Nephron progenitor cell (in vitro differentiated cells): ENCODE data around the gene PHACTR1.

Source experiments
- DNase-seq: peaks from one replicate; pipeline ENCODE4 v3.0.0; 2021
- H3K27ac Mint-ChIP-seq: 2 replicates; pipeline ENCODE4 v1.8.0; 2021; ENCODE audit warnings: mild to moderate bottlenecking, moderate library complexity, mixed read lengths
- H3K27me3 Mint-ChIP-seq: 2 replicates; pipeline ENCODE4 v1.8.0; 2021; ENCODE audit warnings: mild to moderate bottlenecking, low read depth, mixed read lengths; ENCODE audit not compliant: poor library complexity
- H3K36me3 Mint-ChIP-seq: 2 replicates; pipeline ENCODE4 v1.8.0; 2021; ENCODE audit warnings: low read depth, mixed read lengths
- H3K4me1 Mint-ChIP-seq: 2 replicates; pipeline ENCODE4 v1.8.0; 2021; ENCODE audit warnings: mixed read lengths
- H3K4me3 Mint-ChIP-seq: 2 replicates; pipeline ENCODE4 v1.8.0; 2021; ENCODE audit warnings: mild to moderate bottlenecking, moderate library complexity, mixed read lengths
- H3K9me3 Mint-ChIP-seq: 2 replicates; pipeline ENCODE4 v1.8.0; 2021; ENCODE audit warnings: mild to moderate bottlenecking, moderate library complexity, mixed read lengths
- CTCF ChIP-seq: fragments of 200-600 bp; sonication (generic); IDR thresholded peaks from 2 replicates; pipeline ENCODE4 v1.5.0; 2021; ENCODE audit warnings: antibody characterized with exemption

PHACTR1 gene

DNA sequence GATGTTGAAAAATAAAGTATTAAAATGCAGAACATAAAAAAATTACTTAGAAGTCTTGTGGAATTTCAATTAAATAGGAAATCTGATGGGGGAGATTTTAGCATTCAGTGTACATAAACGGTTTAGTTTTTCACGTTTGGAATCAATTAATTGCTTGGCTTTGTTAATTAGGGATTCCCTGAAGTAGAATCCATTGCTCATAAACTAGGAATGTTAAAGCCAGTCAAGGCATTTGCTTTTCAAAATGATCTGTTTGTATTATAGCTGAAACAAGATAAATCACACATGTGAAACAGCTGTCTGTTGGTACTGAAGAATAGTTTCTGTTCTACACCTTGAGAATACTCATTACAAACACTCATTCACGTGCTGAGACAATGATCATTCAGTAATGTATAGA, 313.8 kb downstream of the PHACTR1 start:
- Mint-ChIP-seq H3K4me3 (no peak overlapping the region), H3K27ac (no peak overlapping the region), H3K36me3 (no peaks in the 10 kb centered on the region), H3K27me3 (peaks cover 5% of the 10 kb centered on the region), H3K4me1 (peaks cover 22% of the 10 kb centered on the region), H3K9me3 (no peaks in the 10 kb centered on the region)
- TF ChIP-seq CTCF, result no peak
- DNase-seq, result no peak

GRCh38 chr6:13032566-13032965, 316.0 kb downstream of the PHACTR1 start:
- Mint-ChIP-seq H3K9me3 (no peaks in the 10 kb centered on the region), H3K27me3 (peaks cover 5% of the 10 kb centered on the region), H3K4me3 (no peak overlapping the region), H3K27ac (no peak overlapping the region), H3K36me3 (no peaks in the 10 kb centered on the region), H3K4me1 (peaks cover under 1% of the 10 kb centered on the region)
- no peak for DNase-seq
- no peak for TF ChIP-seq CTCF

DNA sequence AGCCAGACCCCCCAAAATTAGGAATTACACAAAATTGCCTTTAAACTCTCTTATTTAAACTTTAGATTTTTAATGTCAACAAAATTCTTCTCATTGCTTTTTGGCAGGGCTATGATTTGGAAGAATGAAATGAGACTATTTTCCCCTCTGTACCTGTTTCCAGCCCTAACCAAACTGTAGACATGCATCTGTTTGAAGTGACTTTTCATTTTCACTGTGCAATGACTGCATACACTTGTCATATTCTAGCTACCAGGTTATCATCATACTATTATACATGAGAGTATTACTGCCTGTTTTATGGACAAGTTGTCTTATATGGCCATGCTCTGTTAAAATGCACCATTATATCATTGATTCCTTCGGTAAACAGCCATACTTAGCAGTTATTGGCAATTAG, 316.6 kb downstream of the PHACTR1 start:
- no peak for TF ChIP-seq CTCF
- Mint-ChIP-seq H3K4me3 (no peak overlapping the region), H3K9me3 (no peaks in the 10 kb centered on the region), H3K27ac (no peak overlapping the region), H3K4me1 (no peaks in the 10 kb centered on the region), H3K27me3 (peaks cover 5% of the 10 kb centered on the region), H3K36me3 (no peaks in the 10 kb centered on the region)
- no peak for DNase-seq

DNA sequence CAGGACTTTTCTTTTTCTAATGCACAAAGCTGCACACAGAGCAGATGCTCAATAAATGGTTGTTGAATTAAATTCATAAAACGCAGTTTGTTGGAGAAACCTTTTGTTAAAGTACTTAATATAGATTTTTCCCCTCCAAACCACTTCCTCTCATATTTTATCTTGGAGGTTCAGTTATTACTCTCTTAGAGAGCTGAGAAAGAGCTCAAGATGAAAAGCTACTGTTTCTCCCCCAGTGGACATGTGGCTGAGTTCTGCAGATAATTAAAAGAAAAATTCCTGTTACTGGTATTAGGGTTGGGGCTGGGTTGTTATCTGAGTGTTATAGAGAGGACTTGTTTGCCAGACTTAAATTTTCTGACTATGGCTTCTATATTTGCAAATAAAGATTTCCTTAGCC, 317.7 kb downstream of the PHACTR1 start:
- no peaks in the 10 kb centered on the region for H3K4me1 Mint-ChIP-seq
- no peak overlapping the region for H3K27ac Mint-ChIP-seq
- peaks cover 3% of the 10 kb centered on the region for H3K27me3 Mint-ChIP-seq
- no peaks in the 10 kb centered on the region for H3K36me3 Mint-ChIP-seq
- no peak for DNase-seq
- no peaks in the 10 kb centered on the region for H3K9me3 Mint-ChIP-seq
- TF ChIP-seq CTCF, result no peak
- no peak overlapping the region for H3K4me3 Mint-ChIP-seq

- Mint-ChIP-seq H3K4me1 (no peaks in the 10 kb centered on the region), H3K27ac (no peak overlapping the region), H3K36me3 (no peaks in the 10 kb centered on the region), H3K4me3 (no peak overlapping the region), H3K27me3 (peaks cover 6% of the 10 kb centered on the region), H3K9me3 (no peaks in the 10 kb centered on the region)
- TF ChIP-seq CTCF, result no peak
- DNase-seq, result no peak
These were observed 319.0 kb downstream of the PHACTR1 start for GRCh38 chr6:13035606-13036005.

DNA sequence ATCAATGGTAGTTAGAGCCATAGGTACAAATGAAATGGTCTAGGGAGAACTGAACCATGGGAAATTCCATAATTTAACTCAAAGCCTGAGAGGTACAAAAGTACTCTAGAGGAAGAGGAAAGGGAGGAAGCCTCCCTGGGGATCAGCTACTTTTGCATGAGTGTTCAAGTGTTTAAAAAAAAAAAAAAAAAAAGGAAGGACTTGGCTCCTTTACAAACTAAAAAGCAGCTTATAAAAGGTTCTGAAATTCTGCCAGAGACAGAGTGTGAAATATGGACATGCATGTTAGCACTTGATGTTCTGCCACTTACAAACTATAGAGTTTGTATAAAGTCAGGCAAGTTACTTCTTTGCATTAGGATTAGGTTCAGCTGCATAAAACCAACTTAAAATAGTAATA, 321.7 kb downstream of the PHACTR1 start:
- TF ChIP-seq CTCF, result no peak
- Mint-ChIP-seq H3K27me3 (peaks cover 4% of the 10 kb centered on the region), H3K9me3 (no peaks in the 10 kb centered on the region), H3K36me3 (no peaks in the 10 kb centered on the region), H3K4me3 (no peak overlapping the region), H3K27ac (no peak overlapping the region), H3K4me1 (peaks cover 5% of the 10 kb centered on the region)
- no peak for DNase-seq
